GM19467 (cell line): ENCODE results near the gene SLC25A21.
"Not testable (repeated sequence)": the region's sequence is repeated elsewhere in the genome, so short reads cannot be mapped to it uniquely, and the experiment has no call there.

Experiments used
- ATAC-seq: cut with Tn5 transposase; IDR thresholded peaks from one replicate; pipeline ENCODE4 v1.9.1; 2021; ENCODE audit warnings: mild to moderate bottlenecking, moderate library complexity; ENCODE audit not compliant: unreplicated experiment

SLC25A21 gene

DNA sequence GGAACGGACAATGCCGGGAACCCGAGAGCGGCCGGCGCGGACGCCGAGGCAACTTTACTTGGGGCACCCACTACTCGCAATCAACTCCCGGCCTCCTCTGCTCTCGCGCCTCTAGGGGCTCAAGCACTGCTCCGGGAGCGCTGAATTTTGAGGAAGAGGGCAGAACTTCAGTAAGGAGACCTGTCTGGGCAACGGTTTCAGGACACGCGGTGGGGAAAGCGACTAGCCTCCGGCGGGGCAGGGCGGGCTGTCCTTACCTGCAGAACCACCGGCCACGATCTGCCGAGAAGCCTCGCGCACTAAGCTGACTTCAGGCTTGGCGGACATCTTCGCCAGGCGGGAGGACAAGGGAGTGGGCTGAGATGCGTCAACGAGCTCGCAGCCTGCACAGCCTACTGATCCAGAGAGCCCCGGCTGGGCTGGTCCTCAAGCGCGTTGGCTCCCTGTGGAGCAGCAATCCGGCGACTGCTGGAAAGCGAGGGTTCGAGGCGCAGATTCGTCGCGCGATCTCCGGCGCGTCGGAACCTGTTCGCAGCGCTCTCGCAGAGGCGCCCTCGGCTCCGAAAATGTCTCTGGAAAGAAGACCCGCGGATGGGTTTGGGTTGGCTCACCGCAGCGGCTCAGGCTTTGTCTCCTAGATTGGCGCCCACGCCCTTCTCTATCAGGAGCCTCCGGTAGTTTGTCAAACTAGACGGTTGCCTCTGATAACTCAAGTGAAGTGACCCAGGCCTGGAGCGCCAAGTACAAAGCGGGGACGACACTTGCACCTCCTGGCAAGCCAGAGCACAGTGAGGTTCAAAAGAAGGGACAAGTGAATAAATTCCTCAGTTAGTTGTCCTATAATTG is at the start of gene SLC25A21:
SLC25A21 (minus strand) TSS at position 583 of the 846 bp plus-strand sequence.
- ATAC-seq = no peak

DNA sequence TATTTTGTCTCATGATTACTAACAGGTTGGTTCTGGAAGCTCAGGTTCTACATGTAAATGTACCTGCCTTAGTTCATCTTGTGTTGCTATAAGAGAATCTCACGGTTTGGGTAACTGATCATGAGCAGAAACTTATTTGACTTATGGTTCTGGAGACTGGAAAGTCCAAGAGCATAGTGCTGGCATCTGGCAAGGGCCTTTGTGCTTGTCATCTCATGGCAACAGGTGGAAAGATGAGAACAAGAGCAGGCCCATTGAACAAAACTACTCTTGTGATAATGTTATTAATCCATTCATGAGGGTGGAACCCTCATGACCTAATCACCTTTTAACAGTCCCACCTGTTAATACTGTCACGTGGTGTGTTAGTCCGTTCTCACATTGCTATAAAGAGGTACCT is 48.7 kb upstream of the SLC25A21 start:
- no peak for ATAC-seq

DNA sequence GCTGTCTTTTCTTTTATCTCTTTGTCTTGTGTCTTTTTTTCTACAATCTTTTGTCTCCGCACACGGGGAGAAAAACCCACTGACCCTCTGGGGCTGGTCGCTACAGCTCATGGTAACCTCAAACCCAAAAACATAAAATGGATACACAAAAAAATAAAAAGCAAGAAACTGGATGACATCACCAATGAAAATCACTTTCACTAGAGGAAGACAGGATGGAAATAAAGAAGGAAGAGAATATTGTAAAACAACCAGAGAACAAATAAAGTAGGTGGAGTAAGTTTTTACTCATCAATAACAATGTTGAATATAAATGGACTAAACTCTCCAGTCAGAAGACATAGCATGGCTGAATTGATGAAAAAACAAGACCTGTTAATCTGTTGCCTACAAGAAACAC is 42.9 kb upstream of the SLC25A21 start:
- ATAC-seq = no peak

DNA sequence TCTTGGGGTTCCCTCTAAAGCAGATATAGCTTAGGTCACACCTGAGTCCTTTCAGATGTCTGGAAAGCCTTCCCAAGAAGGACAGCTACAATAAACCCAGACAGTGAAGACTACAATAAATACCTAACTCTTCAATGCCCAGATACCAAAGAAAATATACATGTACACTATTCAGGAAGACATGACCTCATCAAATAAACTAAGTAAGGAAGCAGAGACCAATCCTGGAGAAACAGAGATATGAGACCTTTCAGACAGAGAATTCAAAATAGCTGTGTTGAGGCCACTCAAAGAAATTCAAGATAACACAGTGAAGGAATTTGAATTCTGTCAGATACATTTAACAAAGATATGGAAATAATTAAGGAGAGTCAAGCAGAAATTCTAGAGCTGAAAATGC is 40.6 kb upstream of the SLC25A21 start:
- no peak for ATAC-seq

DNA sequence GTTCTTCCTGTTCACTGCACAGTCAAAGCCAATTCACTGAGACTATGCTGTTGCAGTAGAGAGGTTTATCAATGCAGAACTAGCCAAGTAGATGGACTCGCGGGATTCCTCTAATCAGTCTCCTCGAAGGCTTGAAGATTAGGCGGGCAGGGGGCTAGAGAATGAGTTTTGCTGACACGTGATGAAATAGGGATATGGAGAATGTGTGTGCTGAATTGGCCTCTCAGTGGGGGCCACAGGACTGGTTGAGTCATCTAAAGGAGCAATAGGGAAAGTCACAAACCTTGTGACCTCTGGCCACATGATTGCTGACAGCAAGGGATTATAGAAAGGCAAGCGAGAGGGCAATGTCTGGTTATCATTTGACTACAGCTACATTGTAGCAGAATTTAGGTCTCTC is 38.0 kb upstream of the SLC25A21 start:
- no peak for ATAC-seq

DNA sequence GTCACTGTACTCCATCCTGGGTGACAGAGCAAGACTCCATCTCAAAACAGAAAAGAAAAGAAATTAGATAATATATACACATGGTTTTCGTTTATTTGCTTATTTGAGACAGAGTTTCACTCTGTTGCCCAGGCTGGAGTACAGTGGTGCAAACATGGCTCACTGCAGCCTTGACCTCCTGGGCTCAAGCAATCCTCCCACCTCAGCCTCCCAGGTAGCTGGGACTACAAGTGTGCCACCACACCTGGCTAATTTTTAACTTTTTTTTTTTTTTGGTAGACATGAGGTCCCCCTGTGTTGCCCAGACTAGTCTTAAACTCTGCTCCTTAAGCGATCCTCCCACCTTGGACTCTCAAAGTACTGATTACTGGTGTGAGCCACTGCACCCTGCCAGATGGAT is 37.2 kb upstream of the SLC25A21 start:
- not testable (repeated sequence) for ATAC-seq

DNA sequence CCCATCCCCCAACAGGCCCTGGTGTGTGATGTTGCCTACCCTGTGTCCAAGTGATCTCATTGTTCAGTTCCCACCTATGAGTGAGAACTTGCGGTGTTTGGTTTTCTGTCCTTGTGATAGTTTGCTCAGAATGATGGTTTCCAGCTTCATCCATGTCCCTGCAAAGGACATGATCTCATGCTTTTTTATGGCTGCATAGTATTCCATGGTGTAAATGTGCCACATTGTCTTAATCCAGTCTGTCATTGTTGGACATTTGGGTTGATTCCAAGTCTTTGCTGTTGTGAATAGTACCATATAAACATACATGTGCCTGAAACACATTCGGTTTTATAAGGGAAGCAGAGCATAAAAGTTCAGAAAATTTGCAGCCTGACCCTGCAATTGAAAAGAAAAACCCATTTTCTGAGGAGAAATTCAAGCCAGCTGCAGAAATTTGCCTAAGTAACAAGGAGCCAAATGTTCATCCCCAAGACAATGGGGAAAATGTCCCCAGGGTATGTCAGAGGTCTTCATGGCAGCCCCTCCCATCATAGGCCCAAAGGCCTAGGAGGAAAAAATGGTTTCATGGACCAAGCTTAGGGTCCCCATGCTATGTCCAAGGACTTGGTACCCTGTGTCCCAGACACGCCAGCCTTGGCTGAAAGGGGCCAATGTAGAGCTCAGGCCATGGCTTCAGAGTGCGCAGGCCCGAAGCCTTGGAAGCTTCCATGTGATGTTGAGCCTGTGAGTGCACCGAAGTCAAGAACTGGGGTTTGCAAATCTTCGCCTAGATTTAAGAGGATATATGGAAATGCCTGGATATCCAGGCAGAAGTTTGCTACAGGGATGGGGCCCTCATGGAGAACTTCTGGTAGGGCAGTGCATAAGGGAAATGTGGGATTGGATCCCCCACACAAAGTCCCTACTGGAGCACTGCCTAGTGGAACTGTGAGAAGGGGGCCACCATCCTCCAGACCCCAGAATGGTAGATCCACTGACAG is 33.5 kb upstream of the SLC25A21 start:
- ATAC-seq = not testable (repeated sequence)

DNA sequence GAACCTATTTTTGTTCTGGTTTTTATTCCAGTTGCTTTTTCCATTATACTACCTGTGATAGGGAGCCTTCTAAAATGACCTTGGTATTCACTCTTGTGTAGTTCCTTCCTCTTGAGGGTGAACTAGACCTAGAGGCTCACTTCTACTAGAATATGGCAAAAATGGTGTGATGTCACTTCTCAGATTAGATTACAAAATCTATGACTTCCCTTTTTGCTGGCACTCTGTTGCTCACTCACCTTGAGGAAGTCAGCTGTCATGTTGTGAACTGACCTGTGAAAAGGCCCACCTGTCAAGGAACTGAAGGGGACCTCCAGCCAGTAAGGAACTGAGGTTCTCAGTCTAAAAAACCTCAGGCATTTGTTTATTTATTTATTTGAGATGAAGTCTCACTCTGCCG is 31.0 kb upstream of the SLC25A21 start:
- ATAC-seq = no peak

DNA sequence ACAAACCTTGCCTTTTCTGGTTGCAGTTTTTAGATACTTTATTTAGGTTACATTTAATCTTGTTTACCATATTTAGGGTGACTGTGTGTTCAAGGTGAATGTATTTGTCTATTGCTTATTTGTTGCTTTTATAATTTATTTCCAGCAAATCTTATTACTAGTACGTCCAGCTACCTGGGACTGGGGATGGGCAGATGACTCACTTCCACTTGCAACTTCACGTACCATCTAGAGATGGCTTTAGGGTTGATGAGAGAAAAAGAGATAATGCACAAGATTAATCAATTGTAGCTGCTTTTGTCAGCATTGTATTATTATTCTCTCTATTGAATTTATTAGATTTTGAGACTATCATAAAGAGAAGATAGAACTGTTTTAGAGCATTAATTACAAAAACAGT is 30.4 kb upstream of the SLC25A21 start:
- no peak for ATAC-seq

DNA sequence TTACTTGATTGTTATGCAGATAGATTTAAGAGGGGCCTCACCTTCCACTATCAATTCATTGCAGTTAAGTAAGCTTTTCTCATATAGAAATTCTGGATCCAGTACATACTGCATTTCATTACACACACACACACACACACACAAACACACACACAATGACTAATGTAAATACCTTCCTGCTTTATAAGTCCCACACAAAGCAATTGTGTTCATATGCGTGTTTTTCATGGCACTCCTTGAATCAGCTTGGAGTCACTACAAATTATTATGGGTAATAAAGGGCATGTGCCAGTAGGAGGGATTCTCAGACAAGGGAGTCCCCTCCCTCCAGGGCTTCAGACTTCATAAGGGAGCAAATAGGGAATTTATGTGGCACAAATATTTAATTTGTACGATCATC is 29.9 kb upstream of the SLC25A21 start:
- no peak for ATAC-seq

DNA sequence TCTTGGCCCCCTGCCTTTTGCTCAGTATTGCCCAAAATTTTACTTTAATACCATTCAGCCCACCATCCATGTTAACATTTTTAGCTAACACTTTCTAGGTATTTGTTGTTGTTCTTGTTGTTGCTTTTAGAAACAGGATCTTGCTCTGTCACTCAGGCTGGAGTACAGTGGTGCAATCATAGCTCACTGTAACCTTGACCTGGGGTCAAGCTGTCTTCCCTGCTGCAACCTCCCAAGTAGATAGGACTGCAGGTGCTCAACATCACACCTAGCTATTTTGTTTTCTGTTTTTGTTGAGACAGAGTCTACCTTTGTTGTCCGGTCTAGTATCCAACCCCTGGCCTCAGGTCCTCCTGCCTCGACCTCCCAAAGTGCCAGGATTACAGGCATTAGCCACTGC is 29.3 kb upstream of the SLC25A21 start:
- no peak for ATAC-seq

DNA sequence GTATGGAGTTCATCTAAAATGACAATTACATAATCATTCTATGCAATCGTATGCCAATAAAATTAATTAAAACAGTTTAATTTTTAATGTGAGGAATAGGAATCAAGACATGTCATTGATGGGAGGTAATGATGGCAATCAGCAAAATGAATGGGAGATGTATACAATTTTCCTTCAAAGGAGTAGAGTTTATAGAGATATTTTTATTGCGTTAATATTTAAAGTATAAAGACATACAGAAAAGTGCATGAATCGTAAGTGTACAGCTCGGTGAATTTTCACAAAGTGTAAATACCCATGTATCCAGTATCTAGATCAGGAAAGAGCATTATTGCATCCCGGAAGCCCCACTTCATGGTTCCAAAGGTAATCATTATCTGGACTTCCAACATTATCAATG is 26.5 kb upstream of the SLC25A21 start:
- no peak for ATAC-seq

DNA sequence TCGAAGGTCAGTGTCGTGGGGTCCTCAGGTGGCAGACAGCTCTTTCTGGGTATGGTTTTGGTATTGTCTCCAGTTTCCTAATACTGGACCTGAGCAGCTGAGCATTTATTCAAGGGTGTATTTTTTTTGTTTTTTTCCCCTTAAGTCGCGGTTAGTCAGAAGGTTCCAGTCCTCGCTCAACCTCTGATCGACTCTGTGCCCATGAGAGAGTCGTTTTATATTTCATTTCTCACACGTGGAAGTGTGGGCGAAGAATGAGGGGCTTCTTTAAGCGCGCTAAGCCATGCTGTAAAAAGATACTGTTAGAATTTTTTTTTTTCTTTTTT is 25.8 kb upstream of the SLC25A21 start:
- ATAC-seq = no peak

DNA sequence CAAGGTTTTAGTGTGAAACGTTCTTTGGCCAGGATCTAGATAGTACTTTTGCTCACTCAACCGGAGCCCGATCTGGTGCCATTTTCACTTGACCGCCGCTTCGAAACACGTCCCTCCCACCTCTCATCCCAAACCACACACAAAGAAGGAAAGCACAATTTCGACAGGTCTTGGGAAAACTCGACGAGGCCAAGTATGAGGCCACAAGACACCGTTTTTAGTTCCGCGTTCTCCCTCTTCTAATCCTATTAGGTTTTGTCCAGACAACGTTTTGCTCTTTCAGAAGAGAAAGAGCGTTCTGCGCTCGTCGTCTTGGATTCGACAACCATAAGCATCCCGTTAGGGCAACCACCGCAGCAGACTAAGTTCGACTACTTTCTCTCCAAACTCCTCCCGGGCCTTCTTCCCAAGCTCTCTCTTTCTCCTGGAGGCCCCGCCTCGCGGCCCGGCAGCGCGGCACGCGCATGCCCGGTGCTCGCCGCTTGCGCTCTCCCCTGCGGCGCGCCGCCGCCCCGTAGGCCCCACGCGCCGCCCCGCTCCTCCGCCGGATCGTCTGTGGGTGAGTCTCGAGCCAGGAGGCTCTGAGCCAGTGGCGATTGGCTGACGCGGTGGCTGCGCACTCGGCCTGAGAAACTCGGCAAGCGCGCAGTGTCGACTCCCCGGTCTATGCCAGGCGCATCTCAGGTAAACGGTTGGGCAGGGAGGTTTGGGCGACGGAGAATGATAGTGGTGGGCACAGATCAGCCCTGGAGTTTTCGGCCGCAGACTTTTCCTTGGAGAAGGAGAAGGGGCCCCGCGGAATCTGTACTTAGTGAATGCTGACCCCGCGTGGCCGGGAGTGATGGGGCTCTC is 25.2 kb upstream of the SLC25A21 start, which contains the start of gene MIPOL1:
MIPOL1 (plus strand) TSS at position 517 of the 852 bp plus-strand sequence. CDS start 49,952 bp downstream, outside the sequence.
- ATAC-seq = no peak

DNA sequence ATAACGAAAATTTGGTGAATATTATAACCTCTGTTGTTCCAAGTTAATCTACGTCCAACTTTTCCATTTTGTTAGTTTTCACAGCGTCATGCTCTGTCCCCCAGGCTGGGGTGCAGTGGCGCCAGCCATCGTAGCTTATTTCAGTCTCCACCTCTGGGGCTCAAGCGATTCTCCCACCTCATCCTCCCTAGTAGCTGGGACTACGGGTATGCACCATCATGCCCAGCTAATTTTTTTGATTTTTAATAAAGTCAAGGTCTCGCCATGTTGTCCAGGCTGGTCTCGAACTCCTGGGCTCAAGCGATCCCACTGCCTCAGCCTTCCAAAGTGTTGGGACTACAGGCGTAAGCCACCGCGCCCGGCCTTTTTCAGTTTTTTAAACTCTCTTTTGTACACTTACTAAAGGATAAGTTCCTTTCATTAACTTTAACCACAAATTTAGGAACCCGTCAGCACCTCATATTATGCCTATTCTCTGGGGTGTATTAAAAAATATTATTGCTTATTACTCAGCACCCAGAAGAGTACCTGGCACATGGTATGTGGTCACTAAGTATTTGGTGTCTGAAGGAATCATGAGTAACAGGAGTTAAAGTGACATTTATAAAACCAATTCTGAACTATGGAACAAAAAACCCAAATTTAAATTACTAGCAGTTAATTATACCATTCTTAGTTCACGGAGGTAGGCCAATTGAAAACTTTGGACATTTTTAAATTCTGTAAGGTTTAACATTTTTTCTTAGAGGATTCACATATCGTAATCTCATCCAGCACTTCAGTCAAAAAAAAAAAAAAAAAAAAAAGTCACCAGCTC is 24.4 kb upstream of the SLC25A21 start:
- ATAC-seq = no peak

DNA sequence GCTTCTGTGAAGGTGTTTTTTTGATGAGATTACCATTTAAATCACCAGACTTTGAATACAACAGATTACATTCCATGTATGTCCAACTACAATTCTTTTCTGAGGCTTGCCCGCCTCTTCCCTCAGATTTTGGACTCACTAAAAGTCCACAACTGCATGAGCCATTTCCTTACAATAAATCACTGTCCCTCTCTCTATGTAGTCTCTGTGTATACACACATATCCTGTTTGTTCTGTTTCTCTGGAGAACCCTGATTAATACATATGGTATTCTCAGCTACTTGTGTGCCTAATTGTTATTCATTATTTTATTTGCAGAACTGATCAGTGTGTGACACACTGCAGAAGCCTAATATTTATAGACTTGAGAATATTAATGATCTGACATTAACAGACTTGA is 22.9 kb upstream of the SLC25A21 start:
- no peak for ATAC-seq

DNA sequence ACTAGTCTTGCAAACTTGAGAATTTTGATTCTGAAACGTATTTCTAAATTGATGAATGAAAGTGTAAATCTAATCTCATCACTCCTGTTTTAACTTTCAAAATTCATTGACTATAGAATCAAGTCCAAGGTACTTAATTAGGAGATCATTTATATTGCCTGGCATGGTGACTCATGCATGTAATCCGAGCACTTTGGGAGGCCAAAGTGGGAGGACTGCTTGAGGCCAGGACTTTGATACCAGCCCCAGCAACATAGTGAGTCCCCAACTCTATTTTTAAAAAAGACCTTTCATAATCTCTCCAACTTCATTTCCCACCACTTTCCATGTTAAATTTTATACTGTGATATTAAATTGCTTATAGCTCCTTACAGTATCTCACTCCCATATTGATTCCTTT is 22.3 kb upstream of the SLC25A21 start:
- ATAC-seq = no peak

DNA sequence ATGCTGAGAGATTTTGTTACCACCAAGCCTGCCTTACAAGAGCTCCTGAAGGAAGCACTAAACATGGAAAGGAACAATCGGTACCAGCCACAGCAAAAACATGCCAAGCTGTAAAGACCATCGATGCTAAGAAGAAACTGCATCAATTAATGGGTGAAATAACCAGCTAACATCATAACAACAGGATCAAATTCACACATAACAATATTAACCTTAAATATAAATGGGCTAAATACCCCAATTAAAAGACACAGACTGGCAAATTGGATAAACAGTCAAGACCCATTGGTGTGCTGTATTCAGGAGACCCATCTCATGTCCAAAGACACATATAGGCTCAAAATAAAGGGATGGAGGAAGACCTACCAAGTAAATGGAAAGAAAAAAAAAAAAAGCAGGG is 17.3 kb upstream of the SLC25A21 start:
- not testable (repeated sequence) for ATAC-seq

DNA sequence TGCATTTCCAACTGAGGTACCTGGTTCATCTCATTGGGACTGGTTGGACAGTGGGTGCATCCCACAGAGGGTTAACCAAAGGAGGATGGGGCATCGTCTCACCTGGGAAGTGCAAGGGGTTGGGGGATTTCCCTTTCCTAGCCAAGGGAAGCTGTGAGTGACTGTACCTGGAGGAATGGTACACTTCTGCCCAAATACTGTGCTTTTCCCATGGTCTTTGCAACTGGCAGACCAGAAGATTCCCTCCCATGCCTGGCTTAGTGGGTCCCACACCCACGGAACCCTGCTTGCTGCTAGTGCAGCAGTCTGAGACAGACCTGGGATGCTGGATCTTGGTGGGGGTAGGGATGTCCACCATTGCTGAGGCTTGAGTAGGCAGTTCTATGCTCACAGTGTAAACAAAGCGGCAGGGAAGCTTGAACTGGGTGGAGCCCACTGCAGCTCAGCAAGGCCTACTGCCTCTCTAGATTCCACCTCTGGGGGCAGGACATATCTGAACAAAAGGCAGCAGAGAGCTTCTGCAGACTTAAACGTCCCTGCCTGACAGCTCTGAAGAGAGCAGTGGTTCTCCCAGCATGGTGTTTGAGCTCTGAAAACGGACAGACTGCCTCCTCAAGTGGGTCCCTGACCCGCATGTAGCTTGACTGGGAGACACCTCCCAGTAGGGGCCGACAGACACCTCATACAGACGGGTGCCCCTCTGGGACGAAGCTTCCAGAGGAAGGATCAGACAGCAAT is 15.6 kb upstream of the SLC25A21 start:
- not testable (repeated sequence) for ATAC-seq
